Peyer's patch (tissue), 4 donors: ENCODE results near the gene NIT1. TPM values are rescaled to one million over a fixed set of nuclear protein-coding genes. Genes with fewer than 3 reads are reported as not detected.

Source experiments
- DNase-seq, 3 donors: peaks; one replicate each; pipeline ENCODE4 v3.0.0-alpha.2; 2017 to 2019
- H3K27ac ChIP-seq, 4 donors: fragments of 200-600 bp; sonication (generic); one replicate each; pipeline ENCODE4 v1.5.1; 2016 to 2019
- H3K27me3 ChIP-seq, 2 donors: fragments of 200-600 bp; sonication (generic); one replicate each; pipeline ENCODE4 v1.5.1; 2019
- H3K36me3 ChIP-seq, 3 donors: fragments of 200-600 bp; sonication (generic); one replicate each; pipeline ENCODE4 v1.5.1; 2016 to 2019
- H3K4me1 ChIP-seq, 4 donors: fragments of 200-600 bp; sonication (generic); one replicate each; pipeline ENCODE4 v1.5.1; 2016 to 2019
- H3K4me3 ChIP-seq, 4 donors: fragments of 200-600 bp; sonication (generic); 1 replicate in 3 of 4; 2 replicates in 1 of 4; pipeline ENCODE4 v1.5.1; 2016 to 2019; ENCODE audit warnings: mild to moderate bottlenecking in 1 of 4
- H3K9me3 ChIP-seq, 4 donors: fragments of 200-600 bp; sonication (generic); one replicate each; pipeline ENCODE4 v1.5.1; 2016 to 2019; ENCODE audit warnings: mild to moderate bottlenecking in 1 of 4
- POLR2A ChIP-seq, 2 donors: fragments of 450-650 bp; IDR thresholded peaks; one replicate each; pipeline ENCODE4 v1.5.1; 2017; ENCODE audit warnings: antibody characterized with exemption in 2 of 2, mild to moderate bottlenecking in 2 of 2, moderate library complexity in 2 of 2
- total RNA-seq, 4 donors: library from RNA; depleted of rRNA; stranded (reverse); fragments of >200 nt; gene quantifications; one replicate each; pipeline ENCODE4 v1.1.0, GENCODE V29; 2016
- TF ChIP-seq, protein P1 (sequence below), 6 experiments: fragments of 450-650 bp in 4 of 6; fragments of 200-600 bp in 2 of 6; sonication (generic) in 1 of 6; IDR thresholded peaks; one replicate each; pipeline ENCODE4 v1.5.1; 2017 to 2019; ENCODE audit warnings: antibody characterized with exemption in 6 of 6, mild to moderate bottlenecking in 3 of 6, moderate library complexity in 1 of 6

NIT1 gene
- total RNA-seq, 4 donors from 2014 or later: 54.5 to 148 (median 120) TPM

DNA sequence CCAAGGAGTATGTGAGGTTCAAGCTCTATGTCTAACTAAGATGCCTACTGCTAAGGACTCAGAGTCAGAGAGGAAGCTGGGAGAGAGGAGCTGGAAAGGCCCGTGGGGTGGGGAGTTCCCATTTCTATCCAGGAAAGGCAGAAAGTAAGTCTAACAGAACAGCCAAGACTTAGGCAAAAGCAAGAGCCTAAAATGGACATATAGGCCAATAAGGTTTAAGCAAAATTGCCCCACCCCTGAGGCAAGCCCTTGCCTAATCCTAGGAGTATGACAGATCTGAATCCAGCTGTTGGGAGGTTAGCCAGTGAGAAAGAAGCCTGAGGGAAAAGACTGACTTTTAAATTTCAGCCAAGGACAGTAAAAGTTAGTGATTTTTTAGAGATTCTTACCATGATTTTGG is 21.4 kb upstream of the NIT1 start:
- Histone ChIP-seq H3K9me3 (no peaks in the 10 kb centered on the region), H3K4me1 (peaks cover 0 to 11% (median 4%) of the 10 kb centered on the region in 4 donors), H3K36me3 (peaks cover 0 to 13% (median 0%) of the 10 kb centered on the region in 3 donors), H3K27ac (no peak overlapping the region), H3K4me3 (no peak overlapping the region), H3K27me3 (no peaks in the 10 kb centered on the region)
- no peak for DNase-seq
- TF ChIP-seq, protein P1, sequence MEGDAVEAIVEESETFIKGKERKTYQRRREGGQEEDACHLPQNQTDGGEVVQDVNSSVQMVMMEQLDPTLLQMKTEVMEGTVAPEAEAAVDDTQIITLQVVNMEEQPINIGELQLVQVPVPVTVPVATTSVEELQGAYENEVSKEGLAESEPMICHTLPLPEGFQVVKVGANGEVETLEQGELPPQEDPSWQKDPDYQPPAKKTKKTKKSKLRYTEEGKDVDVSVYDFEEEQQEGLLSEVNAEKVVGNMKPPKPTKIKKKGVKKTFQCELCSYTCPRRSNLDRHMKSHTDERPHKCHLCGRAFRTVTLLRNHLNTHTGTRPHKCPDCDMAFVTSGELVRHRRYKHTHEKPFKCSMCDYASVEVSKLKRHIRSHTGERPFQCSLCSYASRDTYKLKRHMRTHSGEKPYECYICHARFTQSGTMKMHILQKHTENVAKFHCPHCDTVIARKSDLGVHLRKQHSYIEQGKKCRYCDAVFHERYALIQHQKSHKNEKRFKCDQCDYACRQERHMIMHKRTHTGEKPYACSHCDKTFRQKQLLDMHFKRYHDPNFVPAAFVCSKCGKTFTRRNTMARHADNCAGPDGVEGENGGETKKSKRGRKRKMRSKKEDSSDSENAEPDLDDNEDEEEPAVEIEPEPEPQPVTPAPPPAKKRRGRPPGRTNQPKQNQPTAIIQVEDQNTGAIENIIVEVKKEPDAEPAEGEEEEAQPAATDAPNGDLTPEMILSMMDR (IDR thresholded peaks at IDR 0.05): no peak
- TF ChIP-seq POLR2A (IDR thresholded peaks at IDR 0.05): no peak

DNA sequence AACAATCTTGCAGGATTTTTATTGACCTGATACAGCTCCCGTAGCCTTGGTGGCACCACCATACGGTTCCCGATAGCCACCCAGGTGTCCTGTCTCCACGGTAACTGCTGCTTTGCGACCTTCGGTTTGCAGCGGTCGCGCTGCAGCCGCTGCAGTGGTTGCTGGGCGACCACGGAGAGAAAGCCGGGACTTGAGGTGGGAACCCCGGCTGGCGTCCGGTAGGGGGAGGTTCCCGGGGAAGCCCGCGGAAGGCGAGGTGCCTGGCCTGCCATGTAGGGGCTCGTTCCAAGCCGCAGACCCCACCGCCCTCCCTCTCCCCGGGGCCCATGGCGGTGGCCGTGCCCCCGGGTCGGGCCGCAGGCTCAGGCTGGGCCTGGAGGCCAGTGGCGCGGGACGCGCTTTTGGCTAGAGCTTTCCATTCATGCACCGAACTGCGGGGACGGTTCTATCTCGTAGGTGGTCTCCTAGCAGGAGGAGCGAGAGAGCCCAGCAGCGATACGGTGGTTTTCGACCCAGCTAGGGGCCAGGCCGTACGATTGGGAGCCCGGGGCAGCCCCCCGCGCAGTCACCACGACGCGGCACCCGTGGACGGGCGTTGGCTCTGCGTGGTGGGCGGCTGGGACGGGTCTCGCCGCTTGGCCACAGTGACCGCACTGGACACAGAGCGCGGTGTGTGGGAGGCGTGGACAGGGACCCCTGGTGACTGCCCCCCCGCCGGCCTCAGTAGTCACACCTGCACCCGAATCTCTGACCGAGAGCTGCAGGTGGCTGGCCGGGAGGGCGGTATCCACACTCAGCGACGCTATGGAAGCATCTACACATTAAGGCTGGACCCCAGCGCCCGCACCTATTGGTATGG is 19.5 kb upstream of the NIT1 start, which contains the start of gene KLHDC9:
TSS of gene KLHDC9 (plus strand) at position 152 of the 859 bp plus-strand sequence. CDS start at position 327, 175 bp downstream.
- H3K9me3 ChIP-seq: no peaks in the 10 kb centered on the region
- no peaks in the 10 kb centered on the region for H3K27me3 ChIP-seq
- H3K27ac ChIP-seq: peak within 1 kb of the TSS; percentile 45 to 78 (median 66)
- H3K36me3 ChIP-seq: peaks cover 0 to 25% (median 0%) of the 10 kb centered on the region in 3 donors
- DNase-seq: peak; percentile 84 to 93 (median 88)
- H3K4me3 ChIP-seq: peak within 1 kb of the TSS; percentile 55 to 77 (median 58)
- TF ChIP-seq POLR2A (IDR thresholded peaks at IDR 0.05): no peak
- TF ChIP-seq, protein P1 (IDR thresholded peaks at IDR 0.05): peak in 4 of 6 experiments; percentile 24 to 37 (median 28)
- peaks cover 0 to 11% (median 4%) of the 10 kb centered on the region in 4 donors for H3K4me1 ChIP-seq

DNA sequence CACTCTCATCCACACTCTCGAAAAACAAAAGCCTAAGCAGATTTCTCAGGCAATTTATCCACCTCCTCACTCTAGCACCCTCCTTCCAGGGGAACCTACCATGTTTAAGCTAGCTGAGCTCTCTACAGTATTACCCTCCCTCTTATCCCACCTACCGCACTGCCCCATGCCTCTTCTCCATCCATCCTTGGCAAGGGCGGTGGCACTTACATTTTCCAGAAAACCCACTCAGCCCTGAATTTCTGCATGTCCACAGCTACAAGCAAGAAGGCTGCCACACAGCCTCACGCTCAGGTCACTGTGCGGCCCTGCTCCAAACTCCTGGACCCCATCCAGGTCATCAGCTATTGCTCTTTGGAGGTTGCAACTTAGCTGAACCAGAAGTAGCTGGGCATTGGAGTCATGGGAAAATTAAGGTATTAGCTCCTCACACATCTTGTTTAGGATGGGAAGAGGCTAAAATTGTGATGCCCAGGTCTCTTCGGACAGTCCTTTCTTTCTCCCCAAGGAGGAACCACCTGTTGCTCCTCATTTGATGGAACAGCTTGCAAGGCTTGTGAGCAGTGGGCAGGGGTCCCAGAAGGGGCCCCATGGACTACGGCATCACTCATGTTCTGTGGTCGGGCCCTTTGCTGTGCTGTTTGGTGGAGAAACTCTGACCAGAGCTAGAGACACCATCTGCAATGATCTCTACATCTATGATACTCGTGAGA is 18.7 kb upstream of the NIT1 start:
- no peak for DNase-seq
- H3K36me3 ChIP-seq: peaks cover 0 to 25% (median 0%) of the 10 kb centered on the region in 3 donors
- no peak for TF ChIP-seq POLR2A (IDR thresholded peaks at IDR 0.05)
- TF ChIP-seq, protein P1 (IDR thresholded peaks at IDR 0.05): no peak

DNA sequence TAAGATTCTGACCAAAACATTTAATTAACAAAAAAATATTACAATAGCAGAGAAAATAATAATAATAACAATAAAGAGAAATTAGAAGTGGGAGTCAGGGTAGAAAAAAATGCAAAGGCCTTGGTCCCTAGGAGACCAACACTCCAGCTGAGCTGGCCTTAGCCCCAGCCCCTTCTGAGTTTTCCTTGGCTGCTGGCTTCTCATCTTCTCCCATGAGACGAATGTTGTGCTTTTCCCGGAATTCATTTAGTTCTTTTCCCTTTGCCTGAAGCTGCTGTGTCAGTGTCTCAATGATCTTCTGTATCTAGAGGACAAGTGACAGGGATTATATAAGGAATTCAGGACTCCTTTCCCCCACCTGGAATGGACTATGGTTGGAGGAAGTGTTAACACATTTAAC is 17.3 kb upstream of the NIT1 start:
- Histone ChIP-seq H3K9me3 (no peaks in the 10 kb centered on the region), H3K36me3 (peaks cover 0 to 25% (median 0%) of the 10 kb centered on the region in 3 donors), H3K27ac (no peak overlapping the region), H3K4me1 (peaks cover 0 to 11% (median 4%) of the 10 kb centered on the region in 4 donors), H3K4me3 (no peak overlapping the region), H3K27me3 (no peaks in the 10 kb centered on the region)
- no peak for DNase-seq
- TF ChIP-seq POLR2A (IDR thresholded peaks at IDR 0.05): no peak
- TF ChIP-seq, protein P1 (IDR thresholded peaks at IDR 0.05): no peak

More for the DNA sequence above, 18.7 kb upstream of the NIT1 start:
- Histone ChIP-seq H3K27me3 (no peaks in the 10 kb centered on the region), H3K9me3 (no peaks in the 10 kb centered on the region), H3K4me3 (peak overlapping the region in 1 of 4 donors; percentile 77), H3K27ac (no peak overlapping the region), H3K4me1 (peaks cover 0 to 11% (median 4%) of the 10 kb centered on the region in 4 donors)

DNA sequence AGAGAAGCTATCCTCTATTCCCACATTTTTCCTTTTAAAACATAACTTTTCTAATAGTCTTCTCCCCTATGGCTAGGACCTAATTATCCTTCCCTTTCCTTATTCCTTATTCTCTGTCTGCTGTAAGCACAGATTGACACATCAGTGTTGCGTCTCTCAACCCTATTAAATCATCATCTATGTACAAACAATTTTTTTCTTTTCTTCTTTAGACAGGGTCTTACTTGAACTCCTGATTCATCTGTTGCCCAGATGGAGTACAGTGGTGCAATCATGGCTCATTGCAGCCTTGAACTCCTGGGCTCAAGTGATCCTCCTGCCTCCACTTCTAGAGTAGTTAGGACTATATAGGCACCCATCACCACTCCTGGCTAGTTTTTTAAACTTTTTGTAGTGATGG is 11.5 kb upstream of the NIT1 start:
- TF ChIP-seq, protein P1 (IDR thresholded peaks at IDR 0.05): no peak
- no peak overlapping the region for H3K27ac ChIP-seq
- H3K4me3 ChIP-seq: no peak overlapping the region
- H3K4me1 ChIP-seq: no peaks in the 10 kb centered on the region
- H3K27me3 ChIP-seq: no peaks in the 10 kb centered on the region
- no peak for DNase-seq
- H3K36me3 ChIP-seq: peaks cover 0 to 21% (median 0%) of the 10 kb centered on the region in 3 donors
- H3K9me3 ChIP-seq: no peaks in the 10 kb centered on the region
